GM12878 (cell line): Measurements from ENCODE around the gene ARHGEF38.

Experiments
- ASH2L ChIP-seq: fragments of 300-600, 200-600 bp; sonication (generic); IDR thresholded peaks from 2 replicates; pipeline ENCODE4 v1.6.1; 2017; ENCODE audit warnings: low read depth, mild to moderate bottlenecking, borderline replicate concordance
- NFXL1 ChIP-seq: fragments of 450-650 bp; IDR thresholded peaks from 2 replicates; pipeline ENCODE4 v1.6.1; 2017; ENCODE audit warnings: antibody characterized with exemption, mild to moderate bottlenecking, borderline replicate concordance
- NR2C1 ChIP-seq: fragments of 450-650 bp; IDR thresholded peaks from 2 replicates; pipeline ENCODE4 v1.6.1; 2017; ENCODE audit warnings: antibody characterized with exemption, mild to moderate bottlenecking, moderate library complexity
- NRF1 ChIP-seq: conservative IDR thresholded peaks from 2 replicates; pipeline ENCODE4 v1.6.1; 2011; ENCODE audit warnings: mild to moderate bottlenecking, low read depth, low read length, improper control_type of control experiment
- POLR2A ChIP-seq: IDR thresholded peaks from 2 replicates; pipeline ENCODE4 v1.6.1; 2011; ENCODE audit warnings: low read depth, mild to moderate bottlenecking, low read length
- RBBP5 ChIP-seq: fragments of 200-600 bp; sonication (generic); conservative IDR thresholded peaks from 2 replicates; pipeline ENCODE4 v1.6.1; 2016
- SP1 ChIP-seq: IDR thresholded peaks from one replicate; pipeline ENCODE4 v1.6.1; 2011; ENCODE audit warnings: low read depth, low read length
- TF ChIP-seq, protein P1 (sequence below), 3 experiments: IDR thresholded peaks in 2 of 3; conservative IDR thresholded peaks in 1 of 3; 2 replicates each; pipeline ENCODE4 v1.5.1; 2011; ENCODE audit warnings: low read depth in 3 of 3, low read length in 3 of 3, mild to moderate bottlenecking in 3 of 3, control low read depth in 2 of 3, moderate library complexity in 2 of 3, inconsistent platforms in 1 of 3, mixed read lengths in 1 of 3; ENCODE audit not compliant: control insufficient read depth in 2 of 3, insufficient read depth in 1 of 3; ENCODE audit errors: extremely low read depth in 1 of 3

DNA sequence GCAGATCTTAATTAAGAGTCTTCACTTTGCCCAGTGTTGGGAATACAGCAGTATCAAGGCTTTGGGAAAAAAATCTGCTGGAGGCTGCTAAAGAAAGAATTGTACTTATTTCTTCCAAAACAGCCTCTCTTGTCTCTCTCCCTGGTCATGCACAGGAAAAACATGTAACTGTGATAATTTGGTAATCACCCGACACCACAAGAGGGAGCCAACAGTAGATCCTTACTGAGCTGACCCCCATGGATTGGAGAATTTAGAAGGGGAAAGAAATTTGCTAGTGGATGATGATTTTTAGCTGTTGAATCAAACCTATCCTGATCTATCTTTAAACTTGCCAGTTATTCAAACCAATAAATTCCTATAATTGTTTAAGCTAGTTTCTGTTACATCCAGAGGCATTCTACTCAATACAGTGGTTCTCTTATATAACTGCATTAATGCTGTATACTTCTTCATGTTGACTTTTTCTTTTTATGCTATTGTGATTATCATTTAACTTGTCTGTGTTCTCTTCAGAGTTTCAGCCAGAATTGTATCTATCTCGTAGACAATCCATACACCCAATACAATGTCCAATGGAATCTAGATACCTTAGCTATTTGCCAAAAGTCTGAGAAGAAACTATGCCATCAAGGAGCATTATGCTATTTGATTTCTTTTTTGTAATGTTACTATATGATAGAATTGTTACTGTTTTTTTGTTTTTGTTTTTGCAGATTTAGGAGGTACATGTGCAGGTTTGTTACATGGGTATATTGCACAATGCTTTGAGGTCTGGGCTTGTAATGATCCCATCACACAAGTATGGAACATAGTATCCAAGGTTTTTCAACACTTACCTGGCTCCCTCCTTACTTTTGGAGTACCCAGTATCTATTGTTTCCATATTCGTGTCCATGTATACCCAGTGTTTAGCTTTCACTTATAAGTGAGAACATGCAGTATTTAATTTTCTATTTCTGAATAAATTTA is 31.3 kb upstream of the ARHGEF38 start:
- no peak for TF ChIP-seq NR2C1
- TF ChIP-seq, protein P1, sequence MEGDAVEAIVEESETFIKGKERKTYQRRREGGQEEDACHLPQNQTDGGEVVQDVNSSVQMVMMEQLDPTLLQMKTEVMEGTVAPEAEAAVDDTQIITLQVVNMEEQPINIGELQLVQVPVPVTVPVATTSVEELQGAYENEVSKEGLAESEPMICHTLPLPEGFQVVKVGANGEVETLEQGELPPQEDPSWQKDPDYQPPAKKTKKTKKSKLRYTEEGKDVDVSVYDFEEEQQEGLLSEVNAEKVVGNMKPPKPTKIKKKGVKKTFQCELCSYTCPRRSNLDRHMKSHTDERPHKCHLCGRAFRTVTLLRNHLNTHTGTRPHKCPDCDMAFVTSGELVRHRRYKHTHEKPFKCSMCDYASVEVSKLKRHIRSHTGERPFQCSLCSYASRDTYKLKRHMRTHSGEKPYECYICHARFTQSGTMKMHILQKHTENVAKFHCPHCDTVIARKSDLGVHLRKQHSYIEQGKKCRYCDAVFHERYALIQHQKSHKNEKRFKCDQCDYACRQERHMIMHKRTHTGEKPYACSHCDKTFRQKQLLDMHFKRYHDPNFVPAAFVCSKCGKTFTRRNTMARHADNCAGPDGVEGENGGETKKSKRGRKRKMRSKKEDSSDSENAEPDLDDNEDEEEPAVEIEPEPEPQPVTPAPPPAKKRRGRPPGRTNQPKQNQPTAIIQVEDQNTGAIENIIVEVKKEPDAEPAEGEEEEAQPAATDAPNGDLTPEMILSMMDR (IDR thresholded peaks at IDR 0.05 in 2 of 3, conservative IDR thresholded peaks at IDR 0.05 in 1 of 3; ENCODE audit: control insufficient read depth in 2 of 3, extremely low read depth in 1 of 3, insufficient read depth in 1 of 3, low read depth in 3 of 3, low read length in 3 of 3), result peak; percentile 60 to 82 (median 70)
- no peak for TF ChIP-seq SP1
- no peak for TF ChIP-seq POLR2A
- TF ChIP-seq NRF1, result no peak
- TF ChIP-seq NFXL1, result no peak
- TF ChIP-seq RBBP5, result no peak
- TF ChIP-seq ASH2L, result no peak
